Right hindlimb (tissue), 1 donor: ENCODE results near the gene PRKCE.

Experiments
- DNase-seq: peaks from one replicate; pipeline ENCODE4 v3.0.0-alpha.2; 2018

The PRKCE gene

DNA sequence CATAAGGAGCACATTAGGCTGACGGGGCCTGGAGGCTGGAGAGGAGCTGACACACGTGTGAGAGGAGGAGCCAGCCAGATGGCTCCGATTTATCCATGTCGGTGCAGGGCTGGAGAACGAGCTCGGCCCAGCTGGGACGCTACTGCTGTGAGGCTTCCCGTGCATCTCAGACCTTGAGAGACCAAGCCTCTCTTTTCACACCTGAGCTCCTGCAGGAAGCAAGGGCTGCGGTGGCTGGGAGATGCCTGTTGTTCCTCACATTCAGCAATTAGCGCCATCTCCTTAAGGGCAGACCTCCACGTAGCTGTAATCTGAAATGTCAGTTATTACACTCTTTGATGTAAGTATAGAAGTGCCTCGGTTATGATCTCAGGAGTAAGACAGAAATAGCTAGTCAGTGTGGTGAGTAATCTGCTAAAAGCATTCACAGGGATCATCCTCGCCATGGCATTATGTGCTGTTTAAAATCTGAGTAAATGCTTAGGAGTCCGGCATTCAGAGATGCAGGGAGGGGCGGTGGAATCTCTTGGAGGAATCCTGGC, 107.9 kb downstream of the PRKCE start:
- peak; percentile 71 for DNase-seq

DNA sequence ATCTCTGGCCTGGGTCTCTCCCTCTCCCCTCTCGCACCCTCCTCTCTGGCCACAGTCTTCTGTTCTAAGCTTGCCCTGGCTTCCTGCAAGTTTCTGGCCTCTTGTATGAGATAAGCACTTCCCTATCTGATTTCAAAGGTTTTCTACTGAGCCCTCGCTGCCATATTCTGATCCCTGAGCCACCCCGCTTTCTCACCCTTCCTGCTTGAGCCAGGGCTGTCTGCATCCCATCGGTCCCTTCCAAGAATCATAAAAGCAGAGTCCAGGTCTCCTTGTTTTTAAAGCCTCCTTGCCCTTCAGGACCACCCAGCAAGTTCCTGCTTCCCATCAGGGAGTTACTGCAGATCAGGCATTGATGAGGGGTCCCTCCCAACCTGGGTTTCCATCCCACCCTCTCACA, 110.2 kb downstream of the PRKCE start:
- no peak for DNase-seq

DNA sequence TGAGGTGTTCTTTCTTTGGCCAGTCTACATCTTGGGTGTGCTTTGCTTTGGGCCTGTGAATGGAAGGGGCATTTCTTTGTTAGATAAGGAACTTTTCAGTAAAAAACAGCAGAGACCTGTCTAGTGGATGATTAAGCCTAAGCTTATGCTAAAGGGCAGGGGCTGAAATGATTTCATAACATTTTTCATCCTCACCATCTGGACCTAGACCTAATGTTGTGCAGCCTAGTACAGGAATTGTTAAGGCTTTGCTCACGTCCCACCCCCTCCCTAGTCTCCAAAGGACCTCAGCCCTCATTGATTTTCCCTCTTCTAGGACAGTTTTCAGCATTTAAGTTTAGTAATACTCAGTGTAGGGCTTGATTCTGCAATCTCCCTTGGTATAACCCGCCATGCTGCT, 111.8 kb downstream of the PRKCE start:
- DNase-seq, result no peak

DNA sequence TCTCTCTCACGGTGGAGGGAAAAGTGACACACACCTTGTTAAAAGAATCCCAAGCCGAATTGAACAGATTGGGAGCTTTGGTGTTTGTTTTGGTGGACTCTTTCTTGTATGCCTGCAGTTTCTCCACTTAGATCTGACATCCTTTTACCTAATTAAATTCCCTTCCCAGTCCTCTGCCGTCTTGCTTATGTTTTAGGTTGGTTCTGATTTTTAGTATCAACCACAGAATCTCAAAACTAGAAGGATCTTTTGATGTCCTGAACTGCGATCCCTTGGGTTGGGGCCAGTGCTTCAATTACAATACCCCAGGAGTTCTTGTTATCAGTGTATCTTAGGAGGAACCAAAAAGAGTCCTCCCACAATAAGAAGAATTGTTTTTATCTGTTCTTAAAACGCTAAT, 112.3 kb downstream of the PRKCE start:
- no peak for DNase-seq

- DNase-seq, result no peak
These were observed 113.7 kb downstream of the PRKCE start for GRCh38 chr2:45765007-45765727.

DNA sequence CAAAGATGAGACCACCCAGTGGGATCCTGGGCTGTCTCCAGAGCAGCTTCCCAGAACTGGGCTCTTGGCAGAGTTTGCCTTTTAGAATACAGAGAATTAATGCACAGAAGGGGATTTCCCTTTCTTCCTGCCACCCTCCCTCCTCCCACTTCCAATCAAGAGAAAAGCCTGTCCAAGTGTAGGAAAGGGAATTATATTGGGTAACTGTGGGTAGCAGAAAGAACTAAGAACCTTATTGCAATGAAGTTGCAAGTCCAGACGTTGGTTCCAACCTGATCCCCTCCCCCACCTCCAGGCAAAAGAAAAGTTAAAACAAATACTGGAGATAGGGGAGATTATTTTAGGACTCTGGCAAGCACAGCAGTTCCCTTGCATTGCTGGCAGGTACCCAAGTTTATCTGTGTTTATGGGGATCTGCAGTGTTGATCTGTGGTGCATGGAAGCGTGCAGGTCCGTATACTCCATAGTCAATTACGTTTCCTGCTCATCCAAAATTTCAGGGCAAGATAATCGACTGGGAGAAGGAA, 114.3 kb downstream of the PRKCE start:
- peak; percentile 42 for DNase-seq

DNA sequence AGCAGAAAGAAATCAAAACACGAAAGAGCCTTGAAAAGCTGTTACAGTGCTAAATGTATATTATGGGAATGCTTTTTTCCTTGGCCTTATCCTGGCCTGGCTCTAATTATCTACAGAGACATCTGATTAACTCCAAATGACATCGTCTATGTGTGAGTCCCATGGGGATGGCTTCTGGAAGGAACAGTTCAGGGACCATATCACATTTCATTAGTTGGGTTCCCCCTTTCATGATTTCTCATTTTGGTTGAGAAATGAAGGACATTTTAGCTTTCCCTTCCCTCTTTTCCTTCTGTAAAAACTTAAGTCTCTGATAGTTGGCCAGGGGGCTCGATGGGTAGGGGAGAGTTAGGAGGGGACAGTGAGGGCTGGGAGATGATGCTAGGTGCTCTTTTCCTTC, 116.7 kb downstream of the PRKCE start:
- DNase-seq, result peak; percentile 1

GRCh38 chr2:45769056-45769455, 117.6 kb downstream of the PRKCE start:
- DNase-seq, result no peak

DNA sequence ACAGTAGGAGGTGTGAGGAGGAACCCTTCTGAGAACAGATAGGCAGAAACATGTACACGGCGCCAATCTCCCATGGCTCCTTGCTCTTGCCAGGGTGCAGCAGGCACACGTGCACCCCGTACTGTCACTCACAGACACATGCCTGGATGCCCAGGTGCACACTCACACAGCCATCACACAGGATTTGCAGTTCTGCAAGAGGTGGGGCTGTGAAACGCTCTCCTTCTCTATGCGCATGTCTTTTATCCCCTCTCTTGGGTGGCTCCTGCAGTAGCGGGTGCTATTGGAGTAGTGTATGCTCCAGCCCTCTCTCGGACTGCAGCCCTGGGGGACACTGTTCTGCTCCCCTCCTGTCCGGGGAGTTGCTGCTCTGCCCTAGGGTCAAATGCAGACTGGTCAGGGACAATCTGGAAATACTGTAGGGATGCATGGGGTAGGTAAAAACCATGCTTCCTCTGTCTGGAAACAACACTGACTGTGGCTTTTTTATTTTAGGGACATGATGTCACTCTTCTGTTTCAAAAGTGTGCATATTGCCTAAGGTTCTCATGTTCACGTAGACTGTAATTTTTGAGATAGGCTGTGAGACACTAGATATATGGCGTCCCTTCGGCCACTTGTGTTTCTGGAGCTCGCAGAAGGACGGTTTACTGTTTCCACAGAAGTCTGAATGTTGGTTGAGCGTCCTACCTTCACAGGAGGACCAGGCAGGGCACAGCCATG, 118.5 kb downstream of the PRKCE start:
- peak; percentile 7 for DNase-seq

- peak; percentile 0 for DNase-seq
These were observed 119.3 kb downstream of the PRKCE start for GRCh38 chr2:45770811-45771210.

- peak; percentile 83 for DNase-seq
These were observed 119.8 kb downstream of the PRKCE start for GRCh38 chr2:45771261-45771660.

- no peak for DNase-seq
These were observed 120.6 kb downstream of the PRKCE start for GRCh38 chr2:45772038-45772437.

GRCh38 chr2:45773909-45774308, 122.4 kb downstream of the PRKCE start:
- DNase-seq, result peak; percentile 14

- no peak for DNase-seq
These were observed 123.3 kb downstream of the PRKCE start for GRCh38 chr2:45774688-45775244.

DNA sequence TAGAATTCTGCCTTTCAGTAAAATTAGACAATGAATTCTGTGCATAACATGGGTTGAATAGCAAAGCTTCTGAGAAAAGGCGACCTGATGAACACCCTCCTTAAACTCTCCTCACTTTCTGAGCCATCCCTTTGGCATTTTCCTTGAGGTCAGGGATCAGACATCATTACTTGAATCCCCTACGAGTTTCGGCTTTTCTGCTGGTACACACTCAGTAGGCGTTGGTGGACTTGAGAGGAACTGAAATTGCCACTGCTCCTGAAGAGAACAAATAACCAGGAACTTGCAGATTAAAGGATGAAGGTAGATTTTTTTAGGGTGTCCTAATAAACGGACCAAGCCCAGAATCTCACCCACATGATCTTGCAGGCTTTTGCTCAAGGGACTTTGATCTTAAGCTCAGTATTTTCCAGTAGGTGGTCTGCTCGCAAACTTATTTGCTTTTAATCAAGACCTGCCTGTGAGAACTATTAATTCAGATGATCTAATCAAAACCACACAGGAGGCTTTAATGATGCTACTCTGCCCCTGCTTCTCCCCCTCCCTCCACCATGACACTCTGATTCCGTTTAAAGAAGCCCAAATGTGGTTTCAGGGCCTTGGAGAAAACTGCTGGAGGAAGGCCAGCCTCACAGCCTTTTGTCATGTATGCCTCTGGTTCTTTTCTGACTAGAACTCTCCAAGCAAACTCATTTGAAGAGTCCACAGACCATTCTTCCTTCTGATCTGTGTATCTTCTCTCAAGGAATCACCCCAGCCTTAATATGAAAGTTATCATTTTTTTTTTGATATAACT, 124.9 kb downstream of the PRKCE start:
- DNase-seq, result no peak

DNA sequence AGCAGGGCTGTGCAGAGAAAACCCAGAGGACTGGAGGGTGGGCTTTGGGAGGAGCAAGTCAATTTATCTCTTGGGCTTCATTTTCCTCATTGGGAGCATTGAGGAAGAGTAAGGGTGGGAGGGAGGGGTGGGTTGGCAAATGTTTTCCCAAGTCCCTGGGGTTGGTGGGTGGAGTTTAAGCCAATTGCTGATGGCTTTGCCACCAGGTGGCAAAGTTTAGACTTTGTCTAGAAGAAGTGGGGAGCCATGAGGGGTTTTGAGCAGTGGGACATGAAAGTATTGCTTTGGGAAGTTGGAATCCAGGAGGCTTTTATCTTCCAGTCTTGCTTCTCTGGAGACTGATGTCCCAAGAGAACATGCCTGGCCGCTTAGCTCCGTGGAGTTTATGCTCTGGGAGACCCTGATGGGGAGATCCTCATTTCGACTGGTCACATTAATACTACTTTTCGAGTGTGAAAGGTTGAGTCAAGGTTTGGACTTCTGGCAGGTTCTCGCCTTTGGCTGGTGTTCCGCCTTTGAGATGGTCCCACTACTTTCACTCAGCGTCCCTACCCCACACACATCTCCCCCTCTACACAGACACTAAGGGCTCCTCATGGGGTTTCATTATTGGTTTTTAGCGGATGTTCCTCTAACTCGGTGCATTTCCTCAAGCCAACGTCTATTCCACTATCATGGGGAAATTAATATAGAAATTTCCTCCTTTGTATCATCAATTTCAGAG, 126.7 kb downstream of the PRKCE start:
- DNase-seq, result no peak

- peak; percentile 47 for DNase-seq
These were observed 127.3 kb downstream of the PRKCE start for GRCh38 chr2:45778720-45779171.

DNA sequence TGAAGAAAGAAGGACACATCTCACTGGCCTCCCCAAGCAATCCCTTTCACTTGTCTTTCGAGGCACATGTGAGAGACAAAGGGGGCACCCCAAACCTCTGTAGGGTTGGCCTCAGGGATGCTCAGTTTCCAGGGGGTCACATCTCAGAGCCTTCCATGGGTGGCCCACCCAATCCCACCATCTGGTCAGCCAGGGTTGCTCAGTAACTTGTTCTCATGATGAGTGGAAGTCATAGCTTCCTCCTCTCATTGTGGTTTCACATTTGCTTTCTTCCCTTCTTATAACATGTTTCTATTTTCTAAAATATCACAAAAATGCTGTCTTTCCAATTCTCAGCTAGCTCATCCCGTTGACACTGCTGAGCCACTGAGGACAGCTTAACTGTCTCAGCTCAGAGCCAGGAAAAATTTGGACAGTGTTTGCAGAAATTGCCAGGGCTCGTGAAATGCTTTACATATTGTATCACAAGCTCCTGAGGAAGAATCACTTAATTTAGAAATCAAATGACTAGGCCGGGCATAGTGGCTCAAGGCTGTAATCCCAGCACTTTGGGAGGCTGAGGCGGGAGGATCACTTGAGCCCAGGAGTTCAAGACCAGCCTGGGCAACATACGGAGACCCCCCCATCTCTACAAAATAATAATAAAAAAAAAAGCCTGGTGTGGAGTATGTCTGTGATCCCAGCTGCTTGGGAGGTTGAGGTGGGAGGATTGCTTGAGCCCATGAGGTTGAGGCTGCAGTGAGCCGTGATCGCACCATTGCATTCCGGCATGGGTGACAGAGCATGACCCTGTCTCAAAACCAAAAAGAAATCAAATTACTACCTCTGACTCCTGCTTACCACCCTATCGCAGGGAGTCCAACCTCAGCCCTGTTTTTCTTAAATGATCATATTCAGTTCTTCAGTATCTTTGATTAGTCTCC, 129.3 kb downstream of the PRKCE start:
- no peak for DNase-seq

DNA sequence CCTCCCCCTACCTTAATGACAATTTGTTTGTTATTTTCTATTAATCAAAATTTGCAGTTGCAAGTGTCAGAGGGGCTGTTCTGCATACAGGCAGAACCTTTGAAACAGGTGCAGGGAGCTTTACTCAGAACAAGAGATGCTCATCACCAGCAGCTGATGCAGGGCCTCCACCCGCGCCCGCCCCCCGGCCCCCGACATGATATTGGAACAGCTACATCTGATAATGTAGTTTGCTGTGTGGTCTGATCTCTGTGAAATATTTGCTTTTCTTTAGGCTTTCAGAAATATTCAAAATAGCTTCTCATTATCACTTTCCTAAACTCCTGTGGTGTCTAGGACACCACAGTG, 130.0 kb downstream of the PRKCE start:
- no peak for DNase-seq

DNA sequence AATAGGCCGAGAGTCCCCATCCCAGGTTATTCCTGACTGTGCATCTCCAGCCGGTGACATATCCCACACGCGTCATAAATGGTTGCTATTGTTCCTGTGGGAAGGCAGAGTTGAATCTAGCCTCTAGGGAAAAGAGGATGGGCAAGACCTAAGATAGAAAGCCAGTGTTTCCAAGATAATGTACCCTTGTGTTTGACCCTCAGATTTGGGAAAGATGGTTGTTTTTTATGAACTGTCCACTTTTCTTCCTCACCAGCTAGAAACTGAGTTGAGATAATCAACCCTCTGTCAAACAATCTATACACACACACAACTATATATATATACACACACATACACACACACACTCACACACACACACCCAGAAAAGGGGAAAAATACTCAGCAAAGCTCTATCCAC, 131.0 kb downstream of the PRKCE start:
- no peak for DNase-seq

DNA sequence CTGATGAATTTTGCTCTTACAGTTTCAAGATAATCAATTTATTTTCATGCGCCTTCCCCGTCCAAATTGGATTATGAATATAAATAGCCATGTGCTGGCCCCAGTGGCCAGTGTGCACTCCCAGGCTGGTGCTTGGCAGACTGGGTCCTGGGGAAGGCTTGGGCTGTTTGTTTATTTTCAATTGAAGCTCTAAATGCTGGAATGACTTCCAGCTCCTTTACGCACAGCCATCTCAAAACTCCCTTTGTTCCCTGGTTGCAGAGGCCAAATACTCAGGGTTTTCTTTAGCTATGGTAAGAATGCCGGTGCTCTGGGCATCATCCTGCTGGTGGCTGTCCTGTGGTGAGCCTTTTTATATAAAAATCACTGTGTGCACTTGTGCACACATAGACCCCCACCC, 131.5 kb downstream of the PRKCE start:
- DNase-seq, result no peak
